ENCODE measurements around the gene PRC1. TPM values are rescaled to one million over a fixed set of nuclear protein-coding genes. Genes with fewer than 3 reads are reported as not detected.
"Not testable (repeated sequence)": the region's sequence is repeated elsewhere in the genome, so short reads cannot be mapped to it uniquely, and the experiment has no call there.

Gene PRC1
- total RNA-seq, 2 experiments from 2014 or later = 179 to 196 TPM

GRCh38 chr15:91021516-91022074, 27.3 kb upstream of the PRC1 start:
- H3K27ac Mint-ChIP-seq = peak overlapping the region; percentile 90
- ChIA-PET POLR2A (interaction anchor here (0.6 to 0.7 kb wide), 2 partner anchors 12 to 530 kb away, joined by 3 read pairs; no protein-coding TSS in a partner anchor), CTCF (interaction anchor here (0.9 to 2.1 kb wide), 6 partner anchors 11 to 89 kb away, joined by 3 to 9 read pairs (median 4); partner anchors contain the start of gene HDDC3)
- no peaks in the 10 kb centered on the region for H3K9me3 Mint-ChIP-seq
- H3K4me3 Mint-ChIP-seq = peak overlapping the region; percentile 86
- H3K36me3 Mint-ChIP-seq (ENCODE audit: low read depth) = peaks cover 16% of the 10 kb centered on the region
- H3K27me3 Mint-ChIP-seq = no peaks in the 10 kb centered on the region
- no peak for DNase-seq
- H3K4me1 Mint-ChIP-seq = peaks cover 43% of the 10 kb centered on the region

GRCh38 chr15:91018158-91018557, 23.8 kb upstream of the PRC1 start:
- Mint-ChIP-seq H3K4me3 (no peak overlapping the region), H3K4me1 (peaks cover 45% of the 10 kb centered on the region), H3K27ac (peak overlapping the region; percentile 59), H3K27me3 (no peaks in the 10 kb centered on the region), H3K9me3 (no peaks in the 10 kb centered on the region), H3K36me3 (ENCODE audit: low read depth) (peaks cover 29% of the 10 kb centered on the region)
- ChIA-PET CTCF (no interaction called here), POLR2A (no interaction called here)
- DNase-seq = no peak

- H3K27ac Mint-ChIP-seq = no peak overlapping the region
- ChIA-PET POLR2A (no interaction called here), CTCF (interaction anchor here (1.6 kb wide), 1 partner anchor 85 kb away, joined by 4 read pairs; the partner anchor contains the start of gene HDDC3)
- H3K36me3 Mint-ChIP-seq (ENCODE audit: low read depth) = peaks cover 29% of the 10 kb centered on the region
- DNase-seq = no peak
- H3K27me3 Mint-ChIP-seq = no peaks in the 10 kb centered on the region
- H3K4me1 Mint-ChIP-seq = peaks cover 40% of the 10 kb centered on the region
- no peak overlapping the region for H3K4me3 Mint-ChIP-seq
- no peaks in the 10 kb centered on the region for H3K9me3 Mint-ChIP-seq
These were observed 23.4 kb upstream of the PRC1 start for GRCh38 chr15:91017716-91018115.

- H3K4me3 Mint-ChIP-seq, H3K27me3 Mint-ChIP-seq, H3K9me3 Mint-ChIP-seq, CTCF ChIA-PET, POLR2A ChIA-PET, DNase-seq: not testable (repeated sequence)
- Mint-ChIP-seq H3K4me1 (peaks cover 18% of the 10 kb centered on the region), H3K36me3 (ENCODE audit: low read depth) (peaks cover 35% of the 10 kb centered on the region), H3K27ac (peak overlapping the region; percentile 27)
These were observed 19.4 kb upstream of the PRC1 start for GRCh38 chr15:91013701-91014100.

GRCh38 chr15:91007266-91007665, 12.9 kb upstream of the PRC1 start:
- no peak for DNase-seq
- POLR2A ChIA-PET = no interaction called here
- H3K36me3 Mint-ChIP-seq (ENCODE audit: low read depth) = peaks cover 37% of the 10 kb centered on the region
- no peak overlapping the region for H3K4me3 Mint-ChIP-seq
- no peak overlapping the region for H3K27ac Mint-ChIP-seq
- no peaks in the 10 kb centered on the region for H3K27me3 Mint-ChIP-seq
- CTCF ChIA-PET = interaction anchor here (0.8 to 1.1 kb wide), 2 partner anchors 10 to 51 kb away, joined by 3 to 7 read pairs; no protein-coding TSS in a partner anchor
- H3K4me1 Mint-ChIP-seq = no peaks in the 10 kb centered on the region
- no peaks in the 10 kb centered on the region for H3K9me3 Mint-ChIP-seq

- no peak overlapping the region for H3K4me3 Mint-ChIP-seq
- no peaks in the 10 kb centered on the region for H3K27me3 Mint-ChIP-seq
- no peak overlapping the region for H3K27ac Mint-ChIP-seq
- ChIA-PET CTCF (no interaction called here), POLR2A (no interaction called here)
- H3K4me1 Mint-ChIP-seq = peaks cover 8% of the 10 kb centered on the region
- peaks cover 57% of the 10 kb centered on the region for H3K36me3 Mint-ChIP-seq (ENCODE audit: low read depth)
- no peaks in the 10 kb centered on the region for H3K9me3 Mint-ChIP-seq
- no peak for DNase-seq
These were observed 6.9 kb upstream of the PRC1 start for GRCh38 chr15:91001209-91001608.

- DNase-seq = no peak
- CTCF ChIA-PET = no interaction called here
- no peak overlapping the region for H3K27ac Mint-ChIP-seq
These were observed 4.4 kb upstream of the PRC1 start for GRCh38 chr15:90998737-90999136.

GRCh38 chr15:90994059-90994416, 297 bp downstream of the PRC1 start:
- ChIA-PET POLR2A (interaction anchor here (0.7 kb wide), 1 partner anchor 12 kb away, joined by 4 read pairs; no protein-coding TSS in a partner anchor), CTCF (interaction anchor here (1.2 kb wide), 1 partner anchor 12 kb away, joined by 3 read pairs; no protein-coding TSS in a partner anchor)
- peaks cover 49% of the 10 kb centered on the region for H3K4me1 Mint-ChIP-seq
- H3K9me3 Mint-ChIP-seq = no peaks in the 10 kb centered on the region
- peak overlapping the region; percentile 100 for H3K27ac Mint-ChIP-seq
- H3K27me3 Mint-ChIP-seq = no peaks in the 10 kb centered on the region
- H3K36me3 Mint-ChIP-seq (ENCODE audit: low read depth) = peaks cover 37% of the 10 kb centered on the region
- DNase-seq = no peak
- peak overlapping the region; percentile 100 for H3K4me3 Mint-ChIP-seq

More at GRCh38 chr15:90998737-90999136, 4.4 kb upstream of the PRC1 start:
- peaks cover 52% of the 10 kb centered on the region for H3K36me3 Mint-ChIP-seq (ENCODE audit: low read depth)
- POLR2A ChIA-PET = no interaction called here
- no peak overlapping the region for H3K4me3 Mint-ChIP-seq
- no peaks in the 10 kb centered on the region for H3K27me3 Mint-ChIP-seq
- peaks cover 21% of the 10 kb centered on the region for H3K4me1 Mint-ChIP-seq
- H3K9me3 Mint-ChIP-seq = no peaks in the 10 kb centered on the region

GRCh38 chr15:90991587-90992285, 2.6 kb downstream of the PRC1 start:
- POLR2A ChIA-PET = no interaction called here
- no peaks in the 10 kb centered on the region for H3K9me3 Mint-ChIP-seq
- peak overlapping the region; percentile 2 for H3K4me3 Mint-ChIP-seq
- H3K36me3 Mint-ChIP-seq (ENCODE audit: low read depth) = peaks cover 25% of the 10 kb centered on the region
- no peaks in the 10 kb centered on the region for H3K27me3 Mint-ChIP-seq
- H3K27ac Mint-ChIP-seq = peak overlapping the region; percentile 0
- CTCF ChIA-PET = no interaction called here
- DNase-seq = no peak
- H3K4me1 Mint-ChIP-seq = peaks cover 62% of the 10 kb centered on the region

GRCh38 chr15:90990446-90990845, 3.9 kb downstream of the PRC1 start:
- ChIA-PET POLR2A (no interaction called here), CTCF (interaction anchor here (1.0 to 1.7 kb wide), 3 partner anchors 53 to 59 kb away, joined by 3 to 4 read pairs (median 3); partner anchors contain the start of gene UNC45A)
- DNase-seq = no peak
- Mint-ChIP-seq H3K36me3 (ENCODE audit: low read depth) (peaks cover 34% of the 10 kb centered on the region), H3K4me3 (no peak overlapping the region), H3K9me3 (no peaks in the 10 kb centered on the region), H3K4me1 (peaks cover 60% of the 10 kb centered on the region), H3K27me3 (no peaks in the 10 kb centered on the region), H3K27ac (peak overlapping the region; percentile 11)

GRCh38 chr15:90989040-90989768, 5.1 kb downstream of the PRC1 start:
- peak overlapping the region; percentile 15 for H3K27ac Mint-ChIP-seq
- ChIA-PET CTCF (interaction anchor here (0.7 to 1.7 kb wide), 6 partner anchors 32 to 1670 kb away, joined by 3 to 6 read pairs (median 4); no protein-coding TSS in a partner anchor), POLR2A (interaction anchor here (0.6 kb wide), 1 partner anchor 14 kb away, joined by 3 read pairs; no protein-coding TSS in a partner anchor)
- no peak overlapping the region for H3K4me3 Mint-ChIP-seq
- no peaks in the 10 kb centered on the region for H3K9me3 Mint-ChIP-seq
- H3K4me1 Mint-ChIP-seq = peaks cover 61% of the 10 kb centered on the region
- H3K36me3 Mint-ChIP-seq (ENCODE audit: low read depth) = peaks cover 38% of the 10 kb centered on the region
- DNase-seq = no peak
- H3K27me3 Mint-ChIP-seq = no peaks in the 10 kb centered on the region

GRCh38 chr15:90988296-90988695, 6.0 kb downstream of the PRC1 start:
- H3K4me3 Mint-ChIP-seq = no peak overlapping the region
- POLR2A ChIA-PET = no interaction called here
- H3K9me3 Mint-ChIP-seq = no peaks in the 10 kb centered on the region
- CTCF ChIA-PET = interaction anchor here (0.8 to 1.3 kb wide), 2 partner anchors 33 to 61 kb away, joined by 3 to 4 read pairs; no protein-coding TSS in a partner anchor
- H3K27ac Mint-ChIP-seq = no peak overlapping the region
- DNase-seq = no peak
- H3K4me1 Mint-ChIP-seq = peaks cover 67% of the 10 kb centered on the region
- H3K36me3 Mint-ChIP-seq (ENCODE audit: low read depth) = peaks cover 42% of the 10 kb centered on the region
- no peaks in the 10 kb centered on the region for H3K27me3 Mint-ChIP-seq

Measured in activated CD4-positive, alpha-beta T cell treated with anti-CD3 and anti-CD28 coated beads, Interleukin-2, amount 10 ng/mL, durations not matched to agents 7 days and 5 days (primary cell).